HepG2 (cell line): ENCODE measurements around the gene FAM89B. TPM values are rescaled to one million over a fixed set of nuclear protein-coding genes. Genes with fewer than 3 reads are reported as not detected.

Experiments used
- ATF4 ChIP-seq, 2 experiments: fragments of 450-650 bp in 1 of 2; sonication (generic) in 1 of 2; formaldehyde crosslinking; IDR thresholded peaks; 2 replicates each; pipeline versions ENCODE4 v1.5.0 to v1.8.0; 2020 to 2022; ENCODE audit warnings: mild to moderate bottlenecking in 1 of 2, missing genetic modification reagents in 1 of 2
- BCL6 ChIP-seq: IDR thresholded peaks from 2 replicates; pipeline ENCODE4 v1.6.1; 2016; ENCODE audit warnings: missing genetic modification reagents, missing compliant biosample characterization
- EEA1 ChIP-seq: sonication (generic); formaldehyde crosslinking; IDR thresholded peaks from 2 replicates; pipeline ENCODE4 v1.5.1; 2020; ENCODE audit warnings: mild to moderate bottlenecking, missing genetic modification reagents, borderline replicate concordance
- HMG20B ChIP-seq: conservative IDR thresholded peaks from 2 replicates; pipeline ENCODE4 v1.6.1; 2016; ENCODE audit warnings: missing genetic modification reagents, missing compliant biosample characterization
- IKZF4 ChIP-seq: sonication (generic); formaldehyde crosslinking; IDR thresholded peaks from 2 replicates; pipeline ENCODE4 v1.5.1; 2020; ENCODE audit warnings: borderline replicate concordance, mild to moderate bottlenecking, low read depth, missing genetic modification reagents; ENCODE audit errors: not compliant biosample characterization
- KMT2B ChIP-seq: IDR thresholded peaks from 2 replicates; pipeline ENCODE4 v1.6.1; 2016; ENCODE audit warnings: missing genetic modification reagents, missing compliant biosample characterization
- MAX ChIP-seq: IDR thresholded peaks from 2 replicates; pipeline ENCODE4 v1.6.1; 2012; ENCODE audit warnings: inconsistent platforms
- MAZ ChIP-seq, 2 experiments: sonication (generic) in 1 of 2; formaldehyde crosslinking in 1 of 2; IDR thresholded peaks; 2 replicates each; pipeline versions ENCODE4 v1.5.0 to v1.6.1; 2012 to 2020; ENCODE audit warnings: low read depth in 2 of 2, mild to moderate bottlenecking in 2 of 2, borderline replicate concordance in 1 of 2, improper control_type of control experiment in 1 of 2, low read length in 1 of 2, missing genetic modification reagents in 1 of 2, moderate library complexity in 1 of 2
- NFYB ChIP-seq: sonication (generic); formaldehyde crosslinking; IDR thresholded peaks from 2 replicates; pipeline ENCODE4 v1.4.0; 2020; ENCODE audit warnings: missing genetic modification reagents
- NR3C1 ChIP-seq: sonication (generic); formaldehyde crosslinking; IDR thresholded peaks from 2 replicates; pipeline ENCODE4 v1.4.0; 2020; ENCODE audit warnings: missing genetic modification reagents
- SP1 ChIP-seq, 2 experiments: fragments of 450-650 bp in 1 of 2; sonication (generic) in 1 of 2; formaldehyde crosslinking in 1 of 2; IDR thresholded peaks; 2 replicates each; pipeline versions ENCODE4 v1.4.0 to v1.6.1; 2016 to 2020; ENCODE audit warnings: missing genetic modification reagents in 1 of 2
- ZBTB14 ChIP-seq: sonication (generic); formaldehyde crosslinking; IDR thresholded peaks from 2 replicates; pipeline ENCODE4 v1.4.0; 2020; ENCODE audit warnings: missing genetic modification reagents
- ZFP62 ChIP-seq: sonication (generic); formaldehyde crosslinking; IDR thresholded peaks from 2 replicates; pipeline ENCODE4 v1.4.0; 2020; ENCODE audit warnings: missing genetic modification reagents
- ZGPAT ChIP-seq: IDR thresholded peaks from 2 replicates; pipeline ENCODE4 v1.6.1; 2016; ENCODE audit warnings: mild to moderate bottlenecking
- ZNF121 ChIP-seq: sonication (generic); formaldehyde crosslinking; IDR thresholded peaks from 2 replicates; pipeline ENCODE4 v1.5.0; 2020; ENCODE audit warnings: mild to moderate bottlenecking, missing genetic modification reagents
- ZNF703 ChIP-seq: sonication (generic); formaldehyde crosslinking; IDR thresholded peaks from 2 replicates; pipeline ENCODE4 v1.5.1; 2020; ENCODE audit warnings: missing genetic modification reagents, mild to moderate bottlenecking, moderate library complexity, borderline replicate concordance
- ZNF724P ChIP-seq: sonication (generic); formaldehyde crosslinking; IDR thresholded peaks from 2 replicates; pipeline ENCODE4 v1.8.0; 2022; ENCODE audit warnings: missing genetic modification reagents, borderline replicate concordance
- polyA plus RNA-seq, 8 experiments: library from polyadenylated mRNA; depleted of rRNA in 3 of 8; stranded (reverse) in 7 of 8; unstranded in 1 of 8; fragments of >200 nt; fragmentation: Illumina TruSeq in 4 of 8; extraction: Trizol in 4 of 8; gene quantifications; 2 replicates each; pipeline versions ENCODE4 v1.2.1 to v1.2.3, GENCODE V29; 2011 to 2016; ENCODE audit warnings: low read depth in 4 of 8, missing spikeins in 1 of 8, mixed read lengths in 1 of 8; ENCODE audit not compliant: insufficient read depth in 1 of 8
- total RNA-seq, 5 experiments: library from RNA; depleted of rRNA; stranded (reverse); fragments of >200 nt; fragmentation: Illumina TruSeq; extraction: Trizol; gene quantifications; 2 replicates each; pipeline ENCODE4 v1.2.3, GENCODE V29; 2016; ENCODE audit warnings: low read depth in 1 of 5
- TF ChIP-seq, protein P1 (sequence below): IDR thresholded peaks from 2 replicates; pipeline ENCODE4 v1.6.1; 2012; ENCODE audit warnings: low read depth, low read length, improper control_type of control experiment
- TF ChIP-seq, protein P2 (sequence below): sonication (generic); formaldehyde crosslinking; IDR thresholded peaks from 2 replicates; pipeline ENCODE4 v1.9.0; 2021; ENCODE audit warnings: missing genetic modification reagents, borderline replicate concordance
- TF ChIP-seq, protein P3 (sequence below): sonication (generic); formaldehyde crosslinking; IDR thresholded peaks from 2 replicates; pipeline ENCODE4 v1.4.0; 2020; ENCODE audit warnings: missing genetic modification reagents, borderline replicate concordance

FAM89B gene
- total and polyA plus RNA-seq, 2 of the 13 experiments (the other 11 are each of a cell fraction or from before 2014, with no cell fraction given) = 5.7 to 8.0 TPM

GRCh38 chr11:65616575-65617001 lies 44.2 kb downstream of the FAM89B start (continued):
- TF ChIP-seq ZGPAT (CRISPR knock-in tag) = peak; percentile 6; the same call in 1 of the 2 replicates
- no peak for TF ChIP-seq EEA1 (CRISPR knock-in tag)
- TF ChIP-seq ZFP62 (CRISPR knock-in tag) = no peak
- TF ChIP-seq MAX = no peak
- no peak for TF ChIP-seq NR3C1
- no peak for TF ChIP-seq ZNF703 (CRISPR knock-in tag)
- TF ChIP-seq, protein P1, sequence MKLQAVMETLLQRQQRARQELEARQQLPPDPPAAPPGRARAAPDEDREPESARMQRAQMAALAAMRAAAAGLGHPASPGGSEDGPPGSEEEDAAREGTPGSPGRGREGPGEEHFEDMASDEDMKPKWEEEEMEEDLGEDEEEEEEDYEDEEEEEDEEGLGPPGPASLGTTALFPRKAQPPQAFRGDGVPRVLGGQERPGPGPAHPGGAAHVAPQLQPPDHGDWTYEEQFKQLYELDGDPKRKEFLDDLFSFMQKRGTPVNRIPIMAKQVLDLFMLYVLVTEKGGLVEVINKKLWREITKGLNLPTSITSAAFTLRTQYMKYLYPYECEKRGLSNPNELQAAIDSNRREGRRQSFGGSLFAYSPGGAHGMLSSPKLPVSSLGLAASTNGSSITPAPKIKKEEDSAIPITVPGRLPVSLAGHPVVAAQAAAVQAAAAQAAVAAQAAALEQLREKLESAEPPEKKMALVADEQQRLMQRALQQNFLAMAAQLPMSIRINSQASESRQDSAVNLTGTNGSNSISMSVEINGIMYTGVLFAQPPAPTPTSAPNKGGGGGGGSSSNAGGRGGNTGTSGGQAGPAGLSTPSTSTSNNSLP = no peak
- TF ChIP-seq NFYB (CRISPR knock-in tag) = no peak
- TF ChIP-seq, protein P2, sequence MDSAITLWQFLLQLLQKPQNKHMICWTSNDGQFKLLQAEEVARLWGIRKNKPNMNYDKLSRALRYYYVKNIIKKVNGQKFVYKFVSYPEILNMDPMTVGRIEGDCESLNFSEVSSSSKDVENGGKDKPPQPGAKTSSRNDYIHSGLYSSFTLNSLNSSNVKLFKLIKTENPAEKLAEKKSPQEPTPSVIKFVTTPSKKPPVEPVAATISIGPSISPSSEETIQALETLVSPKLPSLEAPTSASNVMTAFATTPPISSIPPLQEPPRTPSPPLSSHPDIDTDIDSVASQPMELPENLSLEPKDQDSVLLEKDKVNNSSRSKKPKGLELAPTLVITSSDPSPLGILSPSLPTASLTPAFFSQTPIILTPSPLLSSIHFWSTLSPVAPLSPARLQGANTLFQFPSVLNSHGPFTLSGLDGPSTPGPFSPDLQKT (CRISPR knock-in tag) = no peak
- no peak for TF ChIP-seq SP1 (IDR thresholded peaks at IDR 0.05)
- peak; percentile 26; the same call in 1 of the 2 replicates for TF ChIP-seq SP1 (CRISPR knock-in tag; IDR thresholded peaks at IDR 0.05)
- TF ChIP-seq MAZ (IDR thresholded peaks at IDR 0.05; ENCODE audit: borderline replicate concordance, low read depth, low read length) = no peak
- TF ChIP-seq MAZ (CRISPR knock-in tag; IDR thresholded peaks at IDR 0.05; ENCODE audit: low read depth) = no peak
- no peak for TF ChIP-seq IKZF4 (CRISPR knock-in tag)
- TF ChIP-seq KMT2B = no peak
- no peak for TF ChIP-seq ZBTB14 (CRISPR knock-in tag)
- no peak for TF ChIP-seq ZNF121 (CRISPR knock-in tag)
- peak in 1 of 2 experiments; percentile 79; a peak in 2 of 4 replicates for TF ChIP-seq ATF4 (CRISPR knock-in tag; IDR thresholded peaks at IDR 0.05)
- TF ChIP-seq HMG20B = no peak
- TF ChIP-seq BCL6 (CRISPR knock-in tag) = peak; percentile 63
- no peak for TF ChIP-seq ZNF724P (CRISPR knock-in tag)
- TF ChIP-seq, protein P3, sequence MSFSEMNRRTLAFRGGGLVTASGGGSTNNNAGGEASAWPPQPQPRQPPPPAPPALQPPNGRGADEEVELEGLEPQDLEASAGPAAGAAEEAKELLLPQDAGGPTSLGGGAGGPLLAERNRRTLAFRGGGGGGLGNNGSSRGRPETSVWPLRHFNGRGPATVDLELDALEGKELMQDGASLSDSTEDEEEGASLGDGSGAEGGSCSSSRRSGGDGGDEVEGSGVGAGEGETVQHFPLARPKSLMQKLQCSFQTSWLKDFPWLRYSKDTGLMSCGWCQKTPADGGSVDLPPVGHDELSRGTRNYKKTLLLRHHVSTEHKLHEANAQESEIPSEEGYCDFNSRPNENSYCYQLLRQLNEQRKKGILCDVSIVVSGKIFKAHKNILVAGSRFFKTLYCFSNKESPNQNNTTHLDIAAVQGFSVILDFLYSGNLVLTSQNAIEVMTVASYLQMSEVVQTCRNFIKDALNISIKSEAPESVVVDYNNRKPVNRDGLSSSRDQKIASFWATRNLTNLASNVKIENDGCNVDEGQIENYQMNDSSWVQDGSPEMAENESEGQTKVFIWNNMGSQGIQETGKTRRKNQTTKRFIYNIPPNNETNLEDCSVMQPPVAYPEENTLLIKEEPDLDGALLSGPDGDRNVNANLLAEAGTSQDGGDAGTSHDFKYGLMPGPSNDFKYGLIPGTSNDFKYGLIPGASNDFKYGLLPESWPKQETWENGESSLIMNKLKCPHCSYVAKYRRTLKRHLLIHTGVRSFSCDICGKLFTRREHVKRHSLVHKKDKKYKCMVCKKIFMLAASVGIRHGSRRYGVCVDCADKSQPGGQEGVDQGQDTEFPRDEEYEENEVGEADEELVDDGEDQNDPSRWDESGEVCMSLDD (CRISPR knock-in tag) = no peak
